Trophoblast cell (in vitro differentiated cells and primary cell): ENCODE data around the gene NXN.

Source experiments
- DNase-seq, 2 donors: peaks; one replicate each; pipeline ENCODE4 v3.0.0-alpha.2; 2016
- H2AFZ ChIP-seq: 2 replicates; pipeline ENCODE4 v1.6.1; 2013; ENCODE audit warnings: low read length, moderate library complexity, mild to moderate bottlenecking; ENCODE audit not compliant: insufficient read depth, poor library complexity
- H2AK5ac ChIP-seq: 2 replicates; pipeline ENCODE4 v1.6.1; 2013; ENCODE audit warnings: mild to moderate bottlenecking, low read length
- H2BK120ac ChIP-seq: 2 replicates; pipeline ENCODE4 v1.6.1; 2013; ENCODE audit warnings: low read length, mild to moderate bottlenecking, moderate library complexity; ENCODE audit not compliant: insufficient read depth, poor library complexity
- H2BK12ac ChIP-seq: 2 replicates; pipeline ENCODE4 v1.6.1; 2013; ENCODE audit warnings: mild to moderate bottlenecking, low read length, moderate library complexity
- H2BK5ac ChIP-seq: 2 replicates; pipeline ENCODE4 v1.6.1; 2013; ENCODE audit warnings: low read length, low read depth, moderate library complexity, mild to moderate bottlenecking; ENCODE audit not compliant: poor library complexity
- H3K14ac ChIP-seq: 2 replicates; pipeline ENCODE4 v1.6.1; 2013; ENCODE audit warnings: mild to moderate bottlenecking, low read length
- H3K18ac ChIP-seq: 2 replicates; pipeline ENCODE4 v1.6.1; 2013; ENCODE audit warnings: mild to moderate bottlenecking, low read length
- H3K23ac ChIP-seq: 2 replicates; pipeline ENCODE4 v1.6.1; 2013; ENCODE audit warnings: low read length
- H3K27ac ChIP-seq: 2 replicates; pipeline ENCODE4 v1.5.1; 2013; ENCODE audit warnings: low read depth, mild to moderate bottlenecking, inconsistent platforms, low read length, moderate library complexity
- H3K27me3 ChIP-seq: 2 replicates; pipeline ENCODE4 v1.6.1; 2013; ENCODE audit warnings: inconsistent platforms, mild to moderate bottlenecking, low read length, moderate library complexity; ENCODE audit not compliant: insufficient read depth
- H3K36me3 ChIP-seq, 2 experiments: 1 replicate in 1 of 2; 2 replicates in 1 of 2; pipeline ENCODE4 v1.6.1; 2013; ENCODE audit warnings: low read length in 2 of 2, mild to moderate bottlenecking in 2 of 2, moderate library complexity in 1 of 2; ENCODE audit not compliant: insufficient read depth in 2 of 2, control insufficient read depth in 1 of 2
- H3K4ac ChIP-seq: 2 replicates; pipeline ENCODE4 v1.6.1; 2013; ENCODE audit warnings: low read depth, mild to moderate bottlenecking, low read length, moderate library complexity
- H3K4me1 ChIP-seq, 2 experiments: 1 replicate in 1 of 2; 2 replicates in 1 of 2; pipeline ENCODE4 v1.6.1; 2013; ENCODE audit warnings: low read length in 2 of 2, mild to moderate bottlenecking in 2 of 2, moderate library complexity in 1 of 2; ENCODE audit not compliant: insufficient read depth in 2 of 2, control insufficient read depth in 1 of 2
- H3K4me2 ChIP-seq: 2 replicates; pipeline ENCODE4 v1.6.1; 2013; ENCODE audit warnings: inconsistent platforms, mild to moderate bottlenecking, low read length, moderate library complexity
- H3K4me3 ChIP-seq: 2 replicates; pipeline ENCODE4 v1.5.1; 2013; ENCODE audit warnings: mild to moderate bottlenecking, low read depth, low read length, inconsistent platforms
- H3K79me1 ChIP-seq: one replicate; pipeline ENCODE4 v1.6.1; 2013; ENCODE audit warnings: low read length
- H3K79me2 ChIP-seq: 2 replicates; pipeline ENCODE4 v1.6.1; 2013; ENCODE audit warnings: low read length, mild to moderate bottlenecking; ENCODE audit not compliant: control insufficient read depth, insufficient read depth, poor library complexity
- H3K9ac ChIP-seq: 2 replicates; pipeline ENCODE4 v1.6.1; 2013; ENCODE audit warnings: mild to moderate bottlenecking, low read length
- H3K9me3 ChIP-seq: 2 replicates; pipeline ENCODE4 v1.6.1; 2013; ENCODE audit warnings: low read depth, mild to moderate bottlenecking, control low read depth, inconsistent platforms, low read length; ENCODE audit not compliant: insufficient read depth
- H4K12ac ChIP-seq: 2 replicates; pipeline ENCODE4 v1.6.1; 2013; ENCODE audit warnings: low read depth, mild to moderate bottlenecking, low read length, moderate library complexity
- H4K8ac ChIP-seq: 2 replicates; pipeline ENCODE4 v1.6.1; 2013; ENCODE audit warnings: low read depth, mild to moderate bottlenecking, low read length, moderate library complexity
- H4K91ac ChIP-seq: one replicate; pipeline ENCODE4 v1.6.1; 2013; ENCODE audit warnings: low read depth, mild to moderate bottlenecking, low read length, moderate library complexity
- WGBS: extraction: QIAGEN DNeasy Blood & Tissue Kit; methylation state at CpG from one replicate; pipeline ENCODE4 v1.1.7; 2013; ENCODE audit warnings: missing lambda C conversion rate; ENCODE audit not compliant: insufficient read length, insufficient coverage; ENCODE audit errors: extremely low coverage; 5-methylcytosine and 5-hydroxymethylcytosine counted together

The NXN gene

DNA sequence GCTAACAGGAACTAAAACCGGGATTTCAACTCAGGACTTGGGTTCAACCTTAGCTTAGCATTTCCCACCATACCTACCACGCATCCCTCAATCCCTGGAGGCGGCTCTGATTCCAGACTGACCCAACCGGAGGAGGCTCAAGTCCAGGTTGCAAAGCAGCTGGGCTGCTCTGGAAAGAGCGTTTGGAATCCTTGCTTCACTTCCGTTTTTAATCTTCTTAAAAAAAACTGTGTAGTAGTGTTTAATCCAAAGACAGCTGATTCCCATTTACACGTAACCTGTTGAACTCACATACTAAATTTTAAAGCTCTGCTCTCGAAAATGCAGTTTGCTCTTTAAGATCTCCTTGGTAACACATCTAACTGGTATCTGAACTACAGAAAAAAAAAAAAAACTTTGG lies 50.0 kb downstream of the NXN start:
- peaks cover 28 to 30% of the 10 kb centered on the region in 2 experiments for H3K4me1 ChIP-seq
- H3K18ac ChIP-seq: no peak overlapping the region
- no peak overlapping the region for H3K4ac ChIP-seq
- no peak overlapping the region for H4K12ac ChIP-seq
- H3K27me3 ChIP-seq: no peaks in the 10 kb centered on the region
- no peak overlapping the region for H2BK12ac ChIP-seq
- no peaks in the 10 kb centered on the region for H3K9me3 ChIP-seq
- peaks cover 2 to 3% of the 10 kb centered on the region in 2 experiments for H3K36me3 ChIP-seq
- no peak overlapping the region for H2BK5ac ChIP-seq
- no peak overlapping the region for H4K8ac ChIP-seq
- H3K9ac ChIP-seq: no peak overlapping the region
- H2AK5ac ChIP-seq: no peak overlapping the region
- H3K23ac ChIP-seq: no peak overlapping the region
- H3K14ac ChIP-seq: no peak overlapping the region
- DNase-seq: no peak
- H3K27ac ChIP-seq: no peak overlapping the region
- H3K4me2 ChIP-seq: no peak overlapping the region
- peaks cover 16% of the 10 kb centered on the region for H3K79me1 ChIP-seq
- no peak overlapping the region for H4K91ac ChIP-seq
- H3K4me3 ChIP-seq: no peak overlapping the region
- H2BK120ac ChIP-seq: no peak overlapping the region
- peaks cover 2% of the 10 kb centered on the region for H3K79me2 ChIP-seq
- no peak overlapping the region for H2AFZ ChIP-seq
- no CpG with 5 or more reads among the region's 8 CpGs for WGBS

DNA sequence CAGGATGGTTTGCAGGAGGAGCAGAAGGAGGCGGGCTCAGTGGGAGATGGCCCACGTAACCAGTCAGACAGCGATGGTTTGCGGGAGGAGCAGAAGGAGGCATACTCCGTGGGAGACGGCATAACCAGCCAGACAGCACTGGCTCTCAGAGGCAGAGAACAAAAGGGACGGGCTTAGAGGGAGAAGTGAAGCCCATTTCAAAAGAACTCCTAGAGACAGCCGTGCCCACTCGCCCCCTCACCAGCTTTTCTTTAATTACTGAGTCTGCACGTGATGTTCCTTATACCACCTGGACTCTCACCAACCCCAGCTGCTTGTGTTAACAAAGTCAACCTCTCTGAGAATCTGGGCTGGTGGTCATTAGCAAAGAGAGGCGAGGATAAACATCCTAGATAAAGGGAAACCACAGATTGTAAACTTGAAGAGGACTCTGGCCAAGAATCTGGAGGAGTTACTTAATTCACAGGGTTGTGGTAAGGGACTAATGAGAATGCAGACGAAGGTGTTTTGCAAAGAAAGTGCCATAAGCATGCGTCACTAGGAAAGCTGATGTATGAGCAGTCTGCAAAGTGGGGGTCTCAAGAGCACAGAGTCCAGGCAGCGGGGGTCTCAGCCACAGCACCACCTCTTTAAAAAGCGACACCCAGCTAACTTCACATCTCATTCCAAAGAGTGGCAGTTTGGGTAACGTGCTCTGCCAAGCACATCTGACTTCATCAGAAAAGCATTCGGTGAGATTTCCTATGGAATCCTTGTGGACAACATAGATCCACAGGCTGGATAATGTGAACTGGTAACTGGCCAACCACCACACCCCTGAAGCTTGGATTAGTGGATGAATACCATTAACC lies 51.7 kb downstream of the NXN start:
- no peak overlapping the region for H2BK120ac ChIP-seq
- no peak overlapping the region for H3K18ac ChIP-seq
- H3K9ac ChIP-seq: no peak overlapping the region
- H2BK5ac ChIP-seq: peak overlapping the region; percentile 69
- H4K12ac ChIP-seq: no peak overlapping the region
- no peak overlapping the region for H2AK5ac ChIP-seq
- no peak overlapping the region for H2AFZ ChIP-seq
- peaks cover 2% of the 10 kb centered on the region for H3K79me2 ChIP-seq
- H3K79me1 ChIP-seq: peaks cover 11% of the 10 kb centered on the region
- H3K23ac ChIP-seq: no peak overlapping the region
- peaks cover 4 to 5% of the 10 kb centered on the region in 2 experiments for H3K36me3 ChIP-seq
- peaks cover 23 to 24% of the 10 kb centered on the region in 2 experiments for H3K4me1 ChIP-seq
- H3K14ac ChIP-seq: no peak overlapping the region
- peak overlapping the region; percentile 36 for H2BK12ac ChIP-seq
- no peak overlapping the region for H4K8ac ChIP-seq
- peak overlapping the region; percentile 8 for H3K27ac ChIP-seq
- H4K91ac ChIP-seq: peak overlapping the region; percentile 11
- no peaks in the 10 kb centered on the region for H3K27me3 ChIP-seq
- H3K9me3 ChIP-seq: no peaks in the 10 kb centered on the region
- H3K4me2 ChIP-seq: peak overlapping the region; percentile 30
- H3K4me3 ChIP-seq: no peak overlapping the region
- no CpG with 5 or more reads among the region's 17 CpGs for WGBS
- no peak overlapping the region for H3K4ac ChIP-seq
- peak; percentile 23 to 70 for DNase-seq

DNA sequence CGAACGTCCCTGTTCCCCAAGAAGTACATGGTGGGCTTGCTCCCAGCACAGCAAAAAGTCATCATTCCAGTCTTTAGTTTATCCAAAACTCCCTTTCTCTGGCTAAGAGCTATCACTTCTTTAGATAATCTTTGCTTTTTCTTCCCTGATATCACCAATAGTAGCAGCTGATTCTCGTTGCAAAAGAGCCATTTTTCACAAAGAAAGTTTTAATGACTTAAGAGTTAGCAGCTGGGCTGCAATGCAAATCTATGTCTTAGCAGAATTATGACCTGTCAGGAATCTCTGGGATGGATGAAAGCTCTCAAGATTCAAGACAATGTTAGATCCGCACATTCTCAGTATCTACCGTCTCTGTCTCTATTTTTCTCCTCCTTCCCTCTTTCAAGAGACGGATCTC lies 53.8 kb downstream of the NXN start:
- peaks cover 4% of the 10 kb centered on the region for H3K79me2 ChIP-seq
- H3K36me3 ChIP-seq: peaks cover 5 to 8% of the 10 kb centered on the region in 2 experiments
- H3K27ac ChIP-seq: no peak overlapping the region
- no peak overlapping the region for H3K14ac ChIP-seq
- peaks cover 16 to 18% of the 10 kb centered on the region in 2 experiments for H3K4me1 ChIP-seq
- no peak overlapping the region for H3K9ac ChIP-seq
- no peak overlapping the region for H2BK12ac ChIP-seq
- H2BK5ac ChIP-seq: no peak overlapping the region
- H2AK5ac ChIP-seq: no peak overlapping the region
- no peak overlapping the region for H3K4me2 ChIP-seq
- WGBS: no CpG with 5 or more reads among the region's 6 CpGs
- H3K23ac ChIP-seq: no peak overlapping the region
- no peak overlapping the region for H2BK120ac ChIP-seq
- no peak overlapping the region for H4K91ac ChIP-seq
- no peak overlapping the region for H2AFZ ChIP-seq
- peak overlapping the region; percentile 27 for H3K4ac ChIP-seq
- no peaks in the 10 kb centered on the region for H3K9me3 ChIP-seq
- H3K4me3 ChIP-seq: no peak overlapping the region
- peaks cover 6% of the 10 kb centered on the region for H3K79me1 ChIP-seq
- peak overlapping the region; percentile 61 for H3K18ac ChIP-seq
- no peak for DNase-seq
- no peak overlapping the region for H4K8ac ChIP-seq
- H3K27me3 ChIP-seq: no peaks in the 10 kb centered on the region
- H4K12ac ChIP-seq: no peak overlapping the region

DNA sequence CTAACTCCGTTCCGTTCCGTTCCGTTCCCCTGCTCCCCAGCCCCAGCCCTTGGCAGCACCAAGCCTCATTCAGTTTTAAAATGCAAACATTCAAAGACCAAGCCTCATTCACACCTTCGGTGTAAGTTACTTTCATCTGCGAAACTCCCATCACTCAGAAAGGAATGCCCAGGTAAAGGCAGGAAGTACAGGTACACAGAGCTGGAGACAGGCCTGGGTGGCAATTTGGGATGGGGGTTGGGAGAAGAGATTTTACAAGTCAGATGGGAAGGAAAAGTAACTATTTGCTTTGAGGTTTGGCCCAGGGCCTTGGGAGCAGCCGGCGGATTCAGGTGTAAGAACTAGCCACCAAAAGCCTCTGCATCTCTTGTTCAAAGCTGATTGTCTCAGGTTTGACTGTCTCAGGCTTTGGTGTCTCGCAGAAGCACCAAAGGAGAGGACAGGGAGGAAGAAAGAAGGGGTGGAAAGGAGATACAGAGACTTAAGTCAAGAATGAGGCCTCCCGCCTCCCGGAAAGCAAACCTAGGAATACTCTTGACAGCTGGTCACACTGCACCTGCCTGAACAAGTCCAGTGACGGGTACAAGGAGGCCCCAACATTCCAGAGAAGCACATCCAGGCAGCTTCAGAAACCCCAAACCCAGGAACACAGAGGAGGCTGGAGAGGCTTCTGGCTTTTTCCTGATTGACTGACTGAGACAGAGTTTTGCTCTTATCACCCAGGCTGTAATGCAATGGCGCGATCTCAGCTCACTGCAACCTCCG lies 54.7 kb downstream of the NXN start:
- no peak overlapping the region for H2AFZ ChIP-seq
- no peaks in the 10 kb centered on the region for H3K9me3 ChIP-seq
- H3K79me1 ChIP-seq: peaks cover 6% of the 10 kb centered on the region
- H3K14ac ChIP-seq: no peak overlapping the region
- no peak overlapping the region for H3K27ac ChIP-seq
- no peak for DNase-seq
- H4K12ac ChIP-seq: no peak overlapping the region
- no peaks in the 10 kb centered on the region for H3K27me3 ChIP-seq
- H3K79me2 ChIP-seq: peaks cover 4% of the 10 kb centered on the region
- peak overlapping the region; percentile 1 for H3K4ac ChIP-seq
- no peak overlapping the region for H3K4me3 ChIP-seq
- H3K9ac ChIP-seq: no peak overlapping the region
- no peak overlapping the region for H4K8ac ChIP-seq
- no peak overlapping the region for H3K18ac ChIP-seq
- peaks cover 18 to 21% of the 10 kb centered on the region in 2 experiments for H3K4me1 ChIP-seq
- H4K91ac ChIP-seq: no peak overlapping the region
- H2AK5ac ChIP-seq: no peak overlapping the region
- no peak overlapping the region for H2BK120ac ChIP-seq
- no CpG with 5 or more reads among the region's 15 CpGs for WGBS
- H3K23ac ChIP-seq: no peak overlapping the region
- H3K4me2 ChIP-seq: no peak overlapping the region
- no peak overlapping the region for H2BK5ac ChIP-seq
- no peak overlapping the region for H2BK12ac ChIP-seq
- peaks cover 7 to 8% of the 10 kb centered on the region in 2 experiments for H3K36me3 ChIP-seq
